Measurements from ENCODE around the gene STAT2. TPM values are rescaled to one million over a fixed set of nuclear protein-coding genes. Genes with fewer than 3 reads are reported as not detected.

STAT2 gene
- total and polyA plus RNA-seq, 10 of the 15 experiments (the other 5 are each of a cell fraction or from before 2014, with no cell fraction given), result 16.9 to 106 (median 77.9) TPM

GRCh38 chr12:56304872-56305590 lies 54.9 kb downstream of the STAT2 start:
- intact Hi-C loops (cut with micrococcal nuclease; ENCODE audit: unreplicated experiment), result no loop called here
- Histone ChIP-seq H3K4me1 (ENCODE audit: control insufficient read depth, insufficient read depth, low read length) (peaks cover 11% of the 10 kb centered on the region), H3K4me3 (no peak overlapping the region), H3K9ac (ENCODE audit: control insufficient read depth, insufficient read depth, low read length) (no peak overlapping the region), H3K36me3 (ENCODE audit: control insufficient read depth in 2 of 2, insufficient read depth in 2 of 2, low read length in 1 of 2) (peaks cover 0 to 9% of the 10 kb centered on the region in 2 experiments; a peak in 2 of 4 replicates), H3K9me3 (replicated peaks; ENCODE audit: control insufficient read depth, insufficient read depth, low read length) (no peaks in the 10 kb centered on the region), H3K4me2 (ENCODE audit: control insufficient read depth, insufficient read depth) (no peak overlapping the region), H3K27me3 (replicated peaks in 1 of 2; ENCODE audit: control insufficient read depth in 2 of 2, insufficient read depth in 2 of 2, low read length in 1 of 2) (no peaks in the 10 kb centered on the region), H3K79me2 (ENCODE audit: control insufficient read depth, insufficient read depth, low read length) (peaks cover 2% of the 10 kb centered on the region), H4K20me1 (ENCODE audit: control insufficient read depth, insufficient read depth) (no peaks in the 10 kb centered on the region), H3K27ac (ENCODE audit: control insufficient read depth, insufficient read depth) (no peak overlapping the region), H2AFZ (ENCODE audit: control insufficient read depth, low read depth, low read length) (no peak overlapping the region)
- ATAC-seq, result no peak
- no peak for FAIRE-seq
- ChIA-PET SMC1A (ENCODE audit: uncharacterized antibody, unreplicated experiment) (no interaction called here), POLR2A (no interaction called here), CTCF (no interaction called here), RAD21 (ENCODE audit: unreplicated experiment) (no interaction called here)
- BruUV-seq (replicated peaks), result no TSS peak
- no peak for DNase-seq (ENCODE audit: low read depth, low spot score)
- in situ Hi-C loops (cut with MboI), result no loop called here
- TF ChIP-seq HDGF (IDR thresholded peaks at IDR 0.05), result no peak
- 86% methylated on average over 8 of the region's 8 CpGs for WGBS (ENCODE audit: insufficient coverage, insufficient replicate concordance, low lambda C conversion rate, missing lambda C conversion rate)

- Histone ChIP-seq H3K9ac (ENCODE audit: control insufficient read depth, insufficient read depth, low read length) (no peak overlapping the region), H3K36me3 (ENCODE audit: control insufficient read depth in 2 of 2, insufficient read depth in 2 of 2, low read length in 1 of 2) (peaks cover 0 to 3% of the 10 kb centered on the region in 2 experiments; a peak in 2 of 4 replicates), H3K79me2 (ENCODE audit: control insufficient read depth, insufficient read depth, low read length) (peaks cover 9% of the 10 kb centered on the region), H3K9me3 (replicated peaks; ENCODE audit: control insufficient read depth, insufficient read depth, low read length) (no peaks in the 10 kb centered on the region), H3K27me3 (replicated peaks in 1 of 2; ENCODE audit: control insufficient read depth in 2 of 2, insufficient read depth in 2 of 2, low read length in 1 of 2) (no peaks in the 10 kb centered on the region), H3K27ac (ENCODE audit: control insufficient read depth, insufficient read depth) (no peak overlapping the region), H4K20me1 (ENCODE audit: control insufficient read depth, insufficient read depth) (no peaks in the 10 kb centered on the region), H3K4me3 (no peak overlapping the region), H2AFZ (ENCODE audit: control insufficient read depth, low read depth, low read length) (no peak overlapping the region), H3K4me2 (ENCODE audit: control insufficient read depth, insufficient read depth) (no peak overlapping the region), H3K4me1 (ENCODE audit: control insufficient read depth, insufficient read depth, low read length) (peaks cover 11% of the 10 kb centered on the region)
- in situ Hi-C loops (cut with MboI), result no loop called here
- no TSS peak for BruUV-seq (replicated peaks)
- WGBS (ENCODE audit: insufficient coverage, insufficient replicate concordance, low lambda C conversion rate, missing lambda C conversion rate), result 77% methylated on average over 3 of the region's 3 CpGs
- DNase-seq (ENCODE audit: low read depth, low spot score), result no peak
- FAIRE-seq, result no peak
- intact Hi-C loops (cut with micrococcal nuclease; ENCODE audit: unreplicated experiment), result no loop called here
- ChIA-PET RAD21 (ENCODE audit: unreplicated experiment) (no interaction called here), POLR2A (no interaction called here), SMC1A (ENCODE audit: uncharacterized antibody, unreplicated experiment) (no interaction called here), CTCF (no interaction called here)
- no peak for ATAC-seq
- no peak for TF ChIP-seq IRF3 (IDR thresholded peaks at IDR 0.05)
- no peak for TF ChIP-seq WRNIP1 (IDR thresholded peaks at IDR 0.05; ENCODE audit: borderline replicate concordance, low read depth, low read length)
- no peak for TF ChIP-seq USF1 (IDR thresholded peaks at IDR 0.05; ENCODE audit: borderline replicate concordance, extremely low read length, insufficient read depth, low read depth, low read length)
- TF ChIP-seq CUX1 (IDR thresholded peaks at IDR 0.05; ENCODE audit: insufficient replicate concordance, low read depth, low read length), result no peak
- TF ChIP-seq DPF2 (IDR thresholded peaks at IDR 0.05), result no peak
- no peak for TF ChIP-seq TARDBP (IDR thresholded peaks at IDR 0.05; ENCODE audit: borderline replicate concordance)
- no peak for TF ChIP-seq SUZ12 (IDR thresholded peaks at IDR 0.05; ENCODE audit: unreplicated experiment)
Observed at GRCh38 chr12:56304276-56304675, 55.6 kb downstream of the STAT2 start.

Data from GM12878 (cell line).